Peyer's patch (tissue), 4 donors: ENCODE data around the gene ADCY2. TPM values are rescaled to one million over a fixed set of nuclear protein-coding genes. Genes with fewer than 3 reads are reported as not detected.

Experiments
- DNase-seq, 3 donors: peaks; one replicate each; pipeline ENCODE4 v3.0.0-alpha.2; 2017 to 2019
- H3K27ac ChIP-seq, 4 donors: fragments of 200-600 bp; sonication (generic); one replicate each; pipeline ENCODE4 v1.5.1; 2016 to 2019
- H3K27me3 ChIP-seq, 2 donors: fragments of 200-600 bp; sonication (generic); one replicate each; pipeline ENCODE4 v1.5.1; 2019
- H3K36me3 ChIP-seq, 3 donors: fragments of 200-600 bp; sonication (generic); one replicate each; pipeline ENCODE4 v1.5.1; 2016 to 2019
- H3K4me1 ChIP-seq, 4 donors: fragments of 200-600 bp; sonication (generic); one replicate each; pipeline ENCODE4 v1.5.1; 2016 to 2019
- H3K4me3 ChIP-seq, 4 donors: fragments of 200-600 bp; sonication (generic); 1 replicate in 3 of 4; 2 replicates in 1 of 4; pipeline ENCODE4 v1.5.1; 2016 to 2019; ENCODE audit warnings: mild to moderate bottlenecking in 1 of 4
- H3K9me3 ChIP-seq, 4 donors: fragments of 200-600 bp; sonication (generic); one replicate each; pipeline ENCODE4 v1.5.1; 2016 to 2019; ENCODE audit warnings: mild to moderate bottlenecking in 1 of 4
- CTCF ChIP-seq, 6 experiments: fragments of 450-650 bp in 4 of 6; fragments of 200-600 bp in 2 of 6; sonication (generic) in 1 of 6; IDR thresholded peaks; one replicate each; pipeline ENCODE4 v1.5.1; 2017 to 2019; ENCODE audit warnings: antibody characterized with exemption in 6 of 6, mild to moderate bottlenecking in 3 of 6, moderate library complexity in 1 of 6
- POLR2A ChIP-seq, 2 donors: fragments of 450-650 bp; IDR thresholded peaks; one replicate each; pipeline ENCODE4 v1.5.1; 2017; ENCODE audit warnings: antibody characterized with exemption in 2 of 2, mild to moderate bottlenecking in 2 of 2, moderate library complexity in 2 of 2
- total RNA-seq, 4 donors: library from RNA; depleted of rRNA; stranded (reverse); fragments of >200 nt; gene quantifications; one replicate each; pipeline ENCODE4 v1.1.0, GENCODE V29; 2016

The ADCY2 gene
- total RNA-seq, 4 donors from 2014 or later: 0.53 to 12.4 (median 5.1) TPM

- TF ChIP-seq POLR2A (IDR thresholded peaks at IDR 0.05): no peak
- no peak for TF ChIP-seq CTCF (IDR thresholded peaks at IDR 0.05)
- H3K27ac ChIP-seq: no peak overlapping the region
- no peaks in the 10 kb centered on the region for H3K36me3 ChIP-seq
- H3K9me3 ChIP-seq: no peaks in the 10 kb centered on the region
- no peaks in the 10 kb centered on the region for H3K27me3 ChIP-seq
- H3K4me1 ChIP-seq: no peaks in the 10 kb centered on the region
- no peak for DNase-seq
- H3K4me3 ChIP-seq: no peak overlapping the region
These were observed 58.0 kb downstream of the ADCY2 start for GRCh38 chr5:7453947-7454346.

GRCh38 chr5:7456206-7456605 lies 60.3 kb downstream of the ADCY2 start:
- no peaks in the 10 kb centered on the region for H3K27me3 ChIP-seq
- H3K4me1 ChIP-seq: no peaks in the 10 kb centered on the region
- H3K9me3 ChIP-seq: no peaks in the 10 kb centered on the region
- DNase-seq: no peak
- no peak overlapping the region for H3K4me3 ChIP-seq
- TF ChIP-seq POLR2A (IDR thresholded peaks at IDR 0.05) (no peak), CTCF (IDR thresholded peaks at IDR 0.05) (no peak)
- H3K36me3 ChIP-seq: no peaks in the 10 kb centered on the region
- no peak overlapping the region for H3K27ac ChIP-seq

- DNase-seq: no peak
- no peak for TF ChIP-seq CTCF (IDR thresholded peaks at IDR 0.05)
- TF ChIP-seq POLR2A (IDR thresholded peaks at IDR 0.05): no peak
- Histone ChIP-seq H3K9me3 (no peaks in the 10 kb centered on the region), H3K4me1 (no peaks in the 10 kb centered on the region), H3K27ac (no peak overlapping the region), H3K36me3 (no peaks in the 10 kb centered on the region), H3K27me3 (no peaks in the 10 kb centered on the region), H3K4me3 (no peak overlapping the region)
These were observed 65.4 kb downstream of the ADCY2 start for GRCh38 chr5:7461371-7461770.

- DNase-seq: no peak
- Histone ChIP-seq H3K9me3 (no peaks in the 10 kb centered on the region), H3K36me3 (no peaks in the 10 kb centered on the region), H3K27me3 (no peaks in the 10 kb centered on the region), H3K4me3 (no peak overlapping the region), H3K4me1 (no peaks in the 10 kb centered on the region), H3K27ac (no peak overlapping the region)
- no peak for TF ChIP-seq CTCF (IDR thresholded peaks at IDR 0.05)
- no peak for TF ChIP-seq POLR2A (IDR thresholded peaks at IDR 0.05)
These were observed 66.8 kb downstream of the ADCY2 start for GRCh38 chr5:7462758-7463157.

GRCh38 chr5:7464182-7464581 lies 68.2 kb downstream of the ADCY2 start:
- Histone ChIP-seq H3K36me3 (no peaks in the 10 kb centered on the region), H3K4me1 (no peaks in the 10 kb centered on the region), H3K27ac (no peak overlapping the region), H3K4me3 (no peak overlapping the region), H3K27me3 (no peaks in the 10 kb centered on the region), H3K9me3 (no peaks in the 10 kb centered on the region)
- no peak for DNase-seq
- TF ChIP-seq POLR2A (IDR thresholded peaks at IDR 0.05): no peak
- no peak for TF ChIP-seq CTCF (IDR thresholded peaks at IDR 0.05)

- Histone ChIP-seq H3K27ac (no peak overlapping the region), H3K4me1 (no peaks in the 10 kb centered on the region), H3K27me3 (no peaks in the 10 kb centered on the region), H3K4me3 (no peak overlapping the region), H3K9me3 (no peaks in the 10 kb centered on the region), H3K36me3 (no peaks in the 10 kb centered on the region)
- TF ChIP-seq CTCF (IDR thresholded peaks at IDR 0.05): no peak
- TF ChIP-seq POLR2A (IDR thresholded peaks at IDR 0.05): no peak
- DNase-seq: no peak
These were observed 71.2 kb downstream of the ADCY2 start for GRCh38 chr5:7467179-7467578.
